H9 (cell line): ENCODE data around the gene LAIR2. TPM values are rescaled to one million over a fixed set of nuclear protein-coding genes. Genes with fewer than 3 reads are reported as not detected.

Experiments
- DNase-seq: peaks from one replicate; pipeline ENCODE4 v3.0.0-alpha.2; 2017
- H2AFZ ChIP-seq: one replicate; pipeline ENCODE4 v1.6.1; 2013; ENCODE audit warnings: mild to moderate bottlenecking, low read length, control low read depth, moderate library complexity
- H2AK5ac ChIP-seq: 2 replicates; pipeline ENCODE4 v1.6.1; 2013; ENCODE audit warnings: low read length, control low read depth, mixed read lengths; ENCODE audit not compliant: insufficient read length
- H2BK120ac ChIP-seq: one replicate; pipeline ENCODE4 v1.6.1; 2013; ENCODE audit warnings: low read depth, mild to moderate bottlenecking, low read length, control low read depth, inconsistent platforms; ENCODE audit not compliant: poor library complexity, severe bottlenecking
- H2BK12ac ChIP-seq: 2 replicates; pipeline ENCODE4 v1.6.1; 2013; ENCODE audit warnings: low read length, control low read depth, mixed read lengths, low read depth; ENCODE audit not compliant: insufficient read length
- H2BK15ac ChIP-seq: 2 replicates; pipeline ENCODE4 v1.6.1; 2013; ENCODE audit warnings: low read depth, low read length, control low read depth
- H2BK20ac ChIP-seq: one replicate; pipeline ENCODE4 v1.6.1; 2013; ENCODE audit warnings: low read depth, mild to moderate bottlenecking, low read length, control low read depth, inconsistent platforms; ENCODE audit not compliant: poor library complexity, severe bottlenecking
- H2BK5ac ChIP-seq: 2 replicates; pipeline ENCODE4 v1.6.1; 2013; ENCODE audit warnings: low read length, control low read depth, mixed read lengths; ENCODE audit not compliant: insufficient read length
- H3K14ac ChIP-seq: 2 replicates; pipeline ENCODE4 v1.6.1; 2013; ENCODE audit warnings: low read length, control low read depth; ENCODE audit not compliant: insufficient read depth
- H3K18ac ChIP-seq: 2 replicates; pipeline ENCODE4 v1.6.1; 2013; ENCODE audit warnings: low read depth, mild to moderate bottlenecking, mixed read lengths, low read length, control low read depth; ENCODE audit not compliant: insufficient read length
- H3K23ac ChIP-seq: 2 replicates; pipeline ENCODE4 v1.6.1; 2013; ENCODE audit warnings: low read length, control low read depth, mixed read lengths, low read depth; ENCODE audit not compliant: insufficient read length
- H3K23me2 ChIP-seq: 2 replicates; pipeline ENCODE4 v1.6.1; 2013; ENCODE audit warnings: low read depth, mild to moderate bottlenecking, mixed read lengths, low read length, control low read depth; ENCODE audit not compliant: insufficient read length, poor library complexity, severe bottlenecking
- H3K27ac ChIP-seq: 2 replicates; pipeline ENCODE4 v1.5.1; 2013; ENCODE audit warnings: low read length, control low read depth, mixed read lengths, low read depth; ENCODE audit not compliant: insufficient read length
- H3K27me3 ChIP-seq: 2 replicates; pipeline ENCODE4 v1.6.1; 2013; ENCODE audit warnings: low read length, control low read depth, inconsistent platforms; ENCODE audit not compliant: insufficient read depth
- H3K4ac ChIP-seq: 2 replicates; pipeline ENCODE4 v1.6.1; 2013; ENCODE audit warnings: low read depth, mild to moderate bottlenecking, control low read depth, inconsistent platforms, low read length, moderate library complexity
- H3K4me1 ChIP-seq: 2 replicates; pipeline ENCODE4 v1.6.1; 2013; ENCODE audit warnings: low read length, control low read depth, inconsistent platforms; ENCODE audit not compliant: insufficient read depth
- H3K4me2 ChIP-seq: 2 replicates; pipeline ENCODE4 v1.6.1; 2013; ENCODE audit warnings: low read length, control low read depth, mixed read lengths; ENCODE audit not compliant: insufficient read length, insufficient read depth
- H3K56ac ChIP-seq: 2 replicates; pipeline ENCODE4 v1.6.1; 2013; ENCODE audit warnings: low read depth, mild to moderate bottlenecking, mixed read lengths, low read length, control low read depth; ENCODE audit not compliant: insufficient read length
- H3K79me1 ChIP-seq: 2 replicates; pipeline ENCODE4 v1.6.1; 2013; ENCODE audit warnings: low read depth, mild to moderate bottlenecking, moderate library complexity, low read length, control low read depth, inconsistent platforms; ENCODE audit not compliant: insufficient read depth, poor library complexity, severe bottlenecking
- H3K79me2 ChIP-seq: 2 replicates; pipeline ENCODE4 v1.6.1; 2013; ENCODE audit warnings: low read length, control low read depth, inconsistent platforms; ENCODE audit not compliant: insufficient read depth
- H3K9ac ChIP-seq: 2 replicates; pipeline ENCODE4 v1.6.1; 2013; ENCODE audit warnings: low read length, control low read depth, mixed read lengths; ENCODE audit not compliant: insufficient read length; ENCODE audit errors: extremely low read depth
- H3K9me3 ChIP-seq: one replicate; pipeline ENCODE4 v1.6.1; 2013; ENCODE audit warnings: low read depth, low read length, inconsistent platforms; ENCODE audit not compliant: control insufficient read depth
- H3T11ph ChIP-seq: one replicate; pipeline ENCODE4 v1.6.1; 2013; ENCODE audit warnings: mild to moderate bottlenecking, low read length, control low read depth, inconsistent platforms
- H4K20me1 ChIP-seq: one replicate; pipeline ENCODE4 v1.6.1; 2013; ENCODE audit not compliant: control insufficient read depth, insufficient read length, insufficient read depth
- H4K5ac ChIP-seq: 2 replicates; pipeline ENCODE4 v1.6.1; 2013; ENCODE audit warnings: low read depth, mild to moderate bottlenecking, mixed read lengths, low read length, control low read depth; ENCODE audit not compliant: insufficient read length
- H4K8ac ChIP-seq: replicated peaks from 2 replicates; pipeline ENCODE4 v1.6.1; 2013; ENCODE audit warnings: low read length, control low read depth, mixed read lengths, low read depth; ENCODE audit not compliant: insufficient read length
- H4K91ac ChIP-seq: 2 replicates; pipeline ENCODE4 v1.6.1; 2013; ENCODE audit warnings: low read depth, mild to moderate bottlenecking, moderate library complexity, mixed read lengths, low read length, control low read depth; ENCODE audit not compliant: insufficient read length
- H3K27ac Mint-ChIP-seq, 3 experiments: 2 replicates in 2 of 3; 3 replicates in 1 of 3; pipeline ENCODE4 v1.8.0; 2020 to 2021; ENCODE audit warnings: mixed read lengths in 3 of 3, mild to moderate bottlenecking in 1 of 3, moderate library complexity in 1 of 3
- H3K27me3 Mint-ChIP-seq: 2 replicates; pipeline ENCODE4 v1.8.0; 2021; ENCODE audit warnings: low read depth, mild to moderate bottlenecking, moderate library complexity, mixed read lengths
- H3K36me3 Mint-ChIP-seq, 3 experiments: 2 replicates in 2 of 3; 3 replicates in 1 of 3; pipeline ENCODE4 v1.8.0; 2020 to 2021; ENCODE audit warnings: low read depth in 3 of 3, mixed read lengths in 3 of 3; ENCODE audit not compliant: insufficient read depth in 1 of 3
- H3K4me1 Mint-ChIP-seq, 2 experiments: 2 replicates each; pipeline ENCODE4 v1.8.0; 2020; ENCODE audit warnings: mixed read lengths in 2 of 2
- H3K4me3 Mint-ChIP-seq, 2 experiments: 2 replicates in 1 of 2; 3 replicates in 1 of 2; pipeline ENCODE4 v1.8.0; 2020 to 2021; ENCODE audit warnings: mild to moderate bottlenecking in 2 of 2, mixed read lengths in 2 of 2, moderate library complexity in 1 of 2
- H3K9me3 Mint-ChIP-seq, 2 experiments: 2 replicates in 1 of 2; 3 replicates in 1 of 2; pipeline ENCODE4 v1.8.0; 2020; ENCODE audit warnings: mild to moderate bottlenecking in 2 of 2, mixed read lengths in 2 of 2, moderate library complexity in 1 of 2
- CTCF ChIP-seq: fragments of 200-600 bp; sonication (generic); conservative IDR thresholded peaks from 3 replicates; pipeline ENCODE4 v1.8.0; 2021; ENCODE audit warnings: antibody characterized with exemption, mild to moderate bottlenecking
- WGBS: extraction: QIAGEN DNeasy Blood & Tissue Kit; methylation state at CpG from one replicate; pipeline ENCODE4 v1.1.7; 2013; ENCODE audit warnings: missing lambda C conversion rate, low lambda C conversion rate, mixed read lengths; ENCODE audit not compliant: insufficient read length; ENCODE audit errors: extremely low coverage; 5-methylcytosine and 5-hydroxymethylcytosine counted together
- total RNA-seq: library from RNA; stranded (reverse); gene quantifications from 2 replicates; pipeline ENCODE4 v1.2.1, GENCODE V29; 2021

LAIR2 gene
- total RNA-seq, 1 experiment from 2014 or later = not detected

DNA sequence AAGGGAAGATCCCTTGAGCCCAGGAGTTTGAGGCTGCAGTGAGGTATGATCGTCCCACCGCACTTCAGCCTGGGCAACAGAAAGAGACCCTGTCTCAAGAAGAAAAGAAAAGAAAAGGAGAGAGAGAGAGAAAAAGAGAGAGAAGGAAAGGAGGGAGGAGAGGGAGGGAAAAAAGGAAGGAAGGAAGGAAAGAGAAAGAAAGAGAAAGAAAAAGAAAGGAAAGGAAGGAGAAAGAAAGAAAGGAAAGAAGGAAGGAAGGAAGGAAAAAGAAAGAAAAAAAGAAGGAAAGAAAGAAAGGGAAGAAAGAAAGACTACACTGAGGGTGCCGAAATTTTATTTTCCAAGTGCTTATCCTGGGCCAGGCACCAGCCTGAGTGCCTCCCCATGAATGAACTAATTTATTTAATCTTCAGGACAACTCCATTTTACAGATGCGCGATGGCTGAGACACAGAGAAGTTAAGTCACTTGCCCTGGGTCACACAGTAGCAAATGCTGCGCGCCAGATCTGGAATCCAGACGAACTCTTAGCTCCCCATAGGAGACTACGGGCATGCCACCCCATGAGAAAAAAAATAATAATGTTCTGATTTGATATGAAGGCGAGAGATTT lies 32.2 kb upstream of the LAIR2 start:
- H3K27me3 Mint-ChIP-seq = peaks cover 69% of the 10 kb centered on the region
- WGBS = no CpG with 5 or more reads among the region's 10 CpGs

More for the DNA sequence above, 32.2 kb upstream of the LAIR2 start:
- H3T11ph ChIP-seq = no peak overlapping the region
- no peaks in the 10 kb centered on the region for H4K20me1 ChIP-seq
- no peak overlapping the region for H3K56ac ChIP-seq
- no peak overlapping the region for H2BK20ac ChIP-seq
- no peak for DNase-seq
- H2AK5ac ChIP-seq = no peak overlapping the region
- H2BK12ac ChIP-seq = no peak overlapping the region
- TF ChIP-seq CTCF = no peak
- H3K27ac ChIP-seq = no peak overlapping the region
- H3K23ac ChIP-seq = no peak overlapping the region
- H3K79me2 ChIP-seq = no peaks in the 10 kb centered on the region
- Mint-ChIP-seq H3K9me3 (0 out of 5 replicates have a peak, but pooled peaks cover 0 to 3% of the 10 kb centered on the region in 2 experiments), H3K4me3 (peak overlapping the region; percentile 48 to 65), H3K4me1 (peaks cover 15 to 25% of the 10 kb centered on the region in 2 experiments), H3K36me3 (no peaks in the 10 kb centered on the region), H3K27ac (no peak overlapping the region)
- H3K4me2 ChIP-seq = peak overlapping the region; percentile 30
- no peak overlapping the region for H3K4ac ChIP-seq
- no peak overlapping the region for H3K9ac ChIP-seq
- H4K5ac ChIP-seq = no peak overlapping the region
- no peaks in the 10 kb centered on the region for H3K9me3 ChIP-seq
- no peaks in the 10 kb centered on the region for H3K79me1 ChIP-seq
- H3K14ac ChIP-seq = no peak overlapping the region
- no peak overlapping the region for H2AFZ ChIP-seq
- no peak overlapping the region for H2BK15ac ChIP-seq
- H3K18ac ChIP-seq = no peak overlapping the region
- H3K4me1 ChIP-seq = no peaks in the 10 kb centered on the region
- peaks cover 2% of the 10 kb centered on the region; the same call in 1 of the 2 replicates for H3K27me3 ChIP-seq
- H3K23me2 ChIP-seq = peaks cover 7% of the 10 kb centered on the region
- H4K8ac ChIP-seq = no peak overlapping the region
- no peak overlapping the region for H4K91ac ChIP-seq
- H2BK120ac ChIP-seq = no peak overlapping the region
- H2BK5ac ChIP-seq = no peak overlapping the region
